Panc1 (cell line): Measurements from ENCODE around the gene SLC20A1. TPM values are rescaled to one million over a fixed set of nuclear protein-coding genes. Genes with fewer than 3 reads are reported as not detected.

ENCODE experiments used
- ATAC-seq: fragments of 200-7000 bp; cut with Tn5 transposase; 2 replicates; pipeline ENCODE4 v1.9.1; 2020; ENCODE audit warnings: mild to moderate bottlenecking, moderate library complexity
- BruUV-seq: library from RNA; stranded (reverse); fragments of 400-500 nt; replicated peaks from 2 replicates; lab custom pipeline; 2021; lab: Mats Ljungman, UMichigan
- CTCF ChIA-PET: fragments of 300-600 bp; sonication (Branson Sonifier 250); formaldehyde crosslinking; loops from one replicate; lab custom pipeline; 2022; ENCODE audit warnings: antibody characterized with exemption; lab: Charles Lee
- POLR2A ChIA-PET: fragments of 300-600 bp; sonication (Branson Sonifier 250); formaldehyde crosslinking; loops from one replicate; lab custom pipeline; 2022; ENCODE audit warnings: antibody characterized with exemption; lab: Charles Lee
- DNase-seq: peaks from one replicate; pipeline ENCODE4 v3.0.0-alpha.2; 2010; ENCODE audit warnings: low read depth, low spot score
- H3K27ac ChIP-seq: 2 replicates; pipeline ENCODE4 v1.5.1; 2011; ENCODE audit warnings: mild to moderate bottlenecking, low read length, inconsistent platforms
- H3K27me3 ChIP-seq: fragments of 200-500 bp; sonication (Bioruptor generic); 2 replicates; pipeline ENCODE4 v1.6.0; 2014; ENCODE audit warnings: low read length, inconsistent platforms; ENCODE audit not compliant: control insufficient read depth, insufficient read depth
- H3K36me3 ChIP-seq: fragments of 200-500 bp; sonication (Bioruptor generic); 2 replicates; pipeline ENCODE4 v1.5.1; 2014; ENCODE audit warnings: inconsistent platforms, mild to moderate bottlenecking, low read length, moderate library complexity; ENCODE audit not compliant: control insufficient read depth, insufficient read depth
- H3K4me1 ChIP-seq: 2 replicates; pipeline ENCODE4 v1.5.1; 2011; ENCODE audit warnings: inconsistent platforms, mild to moderate bottlenecking, low read length, moderate library complexity; ENCODE audit not compliant: control insufficient read depth, insufficient read depth
- H3K4me3 ChIP-seq, 2 experiments: 2 replicates each; pipeline ENCODE4 v1.5.1; 2011 to 2012; ENCODE audit warnings: low read depth in 2 of 2, low read length in 2 of 2, mild to moderate bottlenecking in 2 of 2, inconsistent platforms in 1 of 2, moderate library complexity in 1 of 2
- H3K9me3 ChIP-seq: fragments of 200-500 bp; sonication (Bioruptor generic); 2 replicates; pipeline ENCODE4 v1.5.1; 2014; ENCODE audit warnings: low read depth, mild to moderate bottlenecking, inconsistent platforms, low read length, moderate library complexity; ENCODE audit not compliant: control insufficient read depth, insufficient read depth
- CTCF ChIP-seq: fragments of 450-650 bp; IDR thresholded peaks from 2 replicates; pipeline ENCODE4 v1.5.1; 2017; ENCODE audit warnings: mild to moderate bottlenecking
- POLR2AphosphoS5 ChIP-seq: IDR thresholded peaks from 2 replicates; pipeline ENCODE4 v1.6.1; 2012; ENCODE audit warnings: mild to moderate bottlenecking, low read depth, low read length, moderate library complexity
- REST ChIP-seq, 2 experiments: IDR thresholded peaks; 2 replicates each; pipeline ENCODE4 v1.6.1; 2011 to 2012; ENCODE audit warnings: low read depth in 2 of 2, control low read depth in 1 of 2, low read length in 1 of 2, mild to moderate bottlenecking in 1 of 2, moderate library complexity in 1 of 2; ENCODE audit not compliant: insufficient read depth in 1 of 2
- SIN3A ChIP-seq: IDR thresholded peaks from 2 replicates; pipeline ENCODE4 v1.6.1; 2012; ENCODE audit warnings: low read depth, mild to moderate bottlenecking, low read length, moderate library complexity, borderline replicate concordance; ENCODE audit not compliant: insufficient read depth
- TCF7L2 ChIP-seq: IDR thresholded peaks from 2 replicates; pipeline ENCODE4 v1.6.1; 2011; ENCODE audit warnings: mild to moderate bottlenecking, low read depth, low read length, inconsistent platforms
- in situ Hi-C: cut with HindIII; loops from 2 replicates; pipeline ENCODE4 v1.10.0; 2016; ENCODE audit warnings: low sequenced_read_pairs, low pct_unique_long_range_greater_than_20kb
- intact Hi-C: fragments of 100-400 bp; cut with micrococcal nuclease; formaldehyde crosslinking; loops from one replicate; pipeline ENCODE4 v1.10.0; 2022; ENCODE audit not compliant: unreplicated experiment
- total RNA-seq: library from RNA; stranded (reverse); gene quantifications from one replicate; pipeline ENCODE4 v1.2.1, GENCODE V29; 2021; ENCODE audit not compliant: unreplicated experiment

Gene SLC20A1
- total RNA-seq, 1 experiment from 2014 or later = 72.0 TPM

GRCh38 chr2:112664689-112665088 is 18.9 kb downstream of the SLC20A1 start:
- Histone ChIP-seq H3K36me3 (peaks cover 28% of the 10 kb centered on the region), H3K9me3 (no peaks in the 10 kb centered on the region), H3K27me3 (no peaks in the 10 kb centered on the region), H3K4me3 (no peak overlapping the region), H3K27ac (no peak overlapping the region), H3K4me1 (no peaks in the 10 kb centered on the region)
- ATAC-seq (peak; percentile 43; the same call in 1 of the 2 replicates), DNase-seq (no peak)
- no TSS peak for BruUV-seq
- POLR2A ChIA-PET = interaction anchor here (0.5 to 0.7 kb wide), 2 partner anchors 19 to 608 kb away, joined by 3 to 4 read pairs; no protein-coding TSS in a partner anchor
- intact Hi-C loops (no loop called here), in situ Hi-C loops (no loop called here)
- TF ChIP-seq TCF7L2 = no peak
- no peak for TF ChIP-seq REST (IDR thresholded peaks at IDR 0.05; ENCODE audit: insufficient read depth in 1 of 2, low read depth in 2 of 2, low read length in 1 of 2)
- TF ChIP-seq CTCF = no peak
- no peak for TF ChIP-seq SIN3A
- TF ChIP-seq POLR2AphosphoS5 = no peak
- CTCF ChIA-PET = no interaction called here

GRCh38 chr2:112665113-112665780 is 19.5 kb downstream of the SLC20A1 start:
- BruUV-seq = no TSS peak

More at GRCh38 chr2:112665113-112665780, 19.5 kb downstream of the SLC20A1 start:
- H3K27ac ChIP-seq = no peak overlapping the region
- POLR2A ChIA-PET = no interaction called here
- H3K36me3 ChIP-seq = peaks cover 23% of the 10 kb centered on the region
- CTCF ChIA-PET = no interaction called here
- in situ Hi-C loops = no loop called here
- H3K4me3 ChIP-seq = no peak overlapping the region
- H3K4me1 ChIP-seq = no peaks in the 10 kb centered on the region
- H3K9me3 ChIP-seq = no peaks in the 10 kb centered on the region
- H3K27me3 ChIP-seq = no peaks in the 10 kb centered on the region
- TF ChIP-seq CTCF = no peak
- TF ChIP-seq POLR2AphosphoS5 = peak; percentile 40; the same call in 1 of the 2 replicates
- DNase-seq (no peak), ATAC-seq (peak; percentile 32; the same call in 1 of the 2 replicates)
- intact Hi-C loops = no loop called here
